IPS-11a (cell line): ENCODE results near the gene ARHGAP8.
"Not testable (repeated sequence)": the region's sequence is repeated elsewhere in the genome, so short reads cannot be mapped to it uniquely, and the experiment has no call there.

Source experiments
- H3K4me3 ChIP-seq: one replicate; pipeline ENCODE4 v1.5.1; 2013; ENCODE audit warnings: low read depth, low read length, control low read depth

The ARHGAP8 gene

GRCh38 chr22:44904492-44905152 lies 152.2 kb downstream of the ARHGAP8 start:
- H3K4me3 ChIP-seq, result not testable (repeated sequence)

GRCh38 chr22:44906248-44906936 lies 154.0 kb downstream of the ARHGAP8 start:
- H3K4me3 ChIP-seq, result no peak overlapping the region

GRCh38 chr22:44906999-44907644 lies 154.7 kb downstream of the ARHGAP8 start:
- no peak overlapping the region for H3K4me3 ChIP-seq

- no peak overlapping the region for H3K4me3 ChIP-seq
Measured at GRCh38 chr22:44907765-44908737, 155.7 kb downstream of the ARHGAP8 start.

GRCh38 chr22:44909241-44909640 lies 156.9 kb downstream of the ARHGAP8 start:
- H3K4me3 ChIP-seq, result no peak overlapping the region
